HCT116 (cell line): ENCODE measurements around the gene SNAP47. TPM values are rescaled to one million over a fixed set of nuclear protein-coding genes. Genes with fewer than 3 reads are reported as not detected.

Experiments used
- ATAC-seq: fragments of 200-7000 bp; cut with Tn5 transposase; 2 replicates; pipeline ENCODE4 v1.9.1; 2020; ENCODE audit warnings: mild to moderate bottlenecking, moderate library complexity
- BruUV-seq: library from RNA; stranded (reverse); fragments of 400-500 nt; replicated peaks from 2 replicates; lab custom pipeline; 2021; lab: Mats Ljungman, UMichigan
- CTCF ChIA-PET: fragments of 300-600 bp; sonication (Branson Sonifier 250); formaldehyde crosslinking; loops from one replicate; lab custom pipeline; 2021; ENCODE audit warnings: antibody characterized with exemption; lab: Charles Lee
- POLR2A ChIA-PET: fragments of 300-600, 350-600 bp; sonication (Branson Sonifier 250); formaldehyde crosslinking; loops from one replicate; lab custom pipeline; 2021; ENCODE audit warnings: antibody characterized with exemption; lab: Charles Lee
- RAD21 ChIA-PET, 2 experiments: fragments of 300-600 bp; sonication (Branson Sonifier 250); formaldehyde crosslinking; loops; one replicate each; lab custom pipeline; 2023; ENCODE audit warnings: low total read pairs in 2 of 2; ENCODE audit not compliant: uncharacterized antibody in 2 of 2, unreplicated experiment in 2 of 2, low non-redundant PET in 1 of 2; lab: Charles Lee
- DNase-seq: peaks from one replicate; pipeline ENCODE4 v3.0.0-alpha.2; 2010; ENCODE audit warnings: low read depth, low spot score
- H2AFZ ChIP-seq: fragments of 200-600 bp; shearing (Covaris generic), sonication (generic); 2 replicates; pipeline ENCODE4 v1.6.1; 2017; ENCODE audit warnings: low read depth, mixed run types, mixed read lengths, antibody characterized with exemption, low read length; ENCODE audit not compliant: poor library complexity, severe bottlenecking
- H3K27ac ChIP-seq: 2 replicates; pipeline ENCODE4 v1.5.1; 2012; ENCODE audit warnings: low read depth, low read length
- H3K27me3 ChIP-seq: fragments of 200-600 bp; sonication (generic); 2 replicates; pipeline ENCODE4 v1.6.1; 2016; ENCODE audit warnings: mixed run types, low read length, mixed read lengths; ENCODE audit not compliant: insufficient read depth
- H3K36me3 ChIP-seq, 2 experiments: fragments of 200-500 bp in 1 of 2; fragments of 200-600 bp in 1 of 2; sonication (Bioruptor generic) in 1 of 2; sonication (generic) in 1 of 2; 2 replicates each; pipeline versions ENCODE4 v1.5.1 to v1.6.1; 2014 to 2016; ENCODE audit warnings: low read length in 2 of 2, inconsistent platforms in 1 of 2, mixed read lengths in 1 of 2, mixed run types in 1 of 2; ENCODE audit not compliant: insufficient read depth in 2 of 2, control insufficient read depth in 1 of 2
- H3K4me1 ChIP-seq, 2 experiments: fragments of 200-600 bp in 1 of 2; sonication (generic) in 1 of 2; 2 replicates each; pipeline versions ENCODE4 v1.5.1 to v1.6.1; 2012 to 2017; ENCODE audit warnings: low read length in 2 of 2, inconsistent platforms in 1 of 2, mild to moderate bottlenecking in 1 of 2, mixed read lengths in 1 of 2, mixed run types in 1 of 2, moderate library complexity in 1 of 2; ENCODE audit not compliant: insufficient read depth in 2 of 2, control insufficient read depth in 1 of 2
- H3K4me2 ChIP-seq: fragments of 200-600 bp; sonication (generic); 2 replicates; pipeline ENCODE4 v1.6.1; 2017; ENCODE audit warnings: mixed run types, low read length, mixed read lengths
- H3K4me3 ChIP-seq, 2 experiments: fragments of 200-600 bp in 1 of 2; sonication (generic) in 1 of 2; replicated peaks in 1 of 2; 2 replicates each; pipeline ENCODE4 v1.5.1; 2011 to 2016; ENCODE audit warnings: low read length in 2 of 2, control low read depth in 1 of 2, low read depth in 1 of 2, mild to moderate bottlenecking in 1 of 2, mixed read lengths in 1 of 2, mixed run types in 1 of 2
- H3K79me2 ChIP-seq: fragments of 200-600 bp; sonication (generic); 2 replicates; pipeline ENCODE4 v1.6.1; 2017; ENCODE audit warnings: mild to moderate bottlenecking, mixed run types, low read length, moderate library complexity, mixed read lengths; ENCODE audit not compliant: insufficient read depth
- H3K9ac ChIP-seq: fragments of 200-600 bp; sonication (generic); 2 replicates; pipeline ENCODE4 v1.6.1; 2016; ENCODE audit warnings: low read length, mixed read lengths
- H3K9me2 ChIP-seq: fragments of 200-600 bp; sonication (generic), shearing (Covaris generic); 2 replicates; pipeline ENCODE4 v1.6.1; 2017; ENCODE audit warnings: mixed run types, mild to moderate bottlenecking, moderate library complexity; ENCODE audit not compliant: insufficient read depth
- H3K9me3 ChIP-seq, 2 experiments: fragments of 200-500 bp in 1 of 2; fragments of 200-600 bp in 1 of 2; sonication (Bioruptor generic) in 1 of 2; sonication (generic) in 1 of 2; 2 replicates each; pipeline ENCODE4 v1.6.1; 2014 to 2017; ENCODE audit warnings: low read length in 2 of 2, mixed read lengths in 2 of 2, inconsistent platforms in 1 of 2, low read depth in 1 of 2, mild to moderate bottlenecking in 1 of 2, mixed run types in 1 of 2, moderate library complexity in 1 of 2; ENCODE audit not compliant: control insufficient read depth in 1 of 2, insufficient read depth in 1 of 2
- H4K20me1 ChIP-seq: fragments of 200-600 bp; sonication (generic), shearing (Covaris generic); 2 replicates; pipeline ENCODE4 v1.6.1; 2017; ENCODE audit warnings: mixed run types, mild to moderate bottlenecking, moderate library complexity; ENCODE audit not compliant: insufficient read depth
- ATF3 ChIP-seq: IDR thresholded peaks from 2 replicates; pipeline ENCODE4 v1.6.1; 2012
- CBX3 ChIP-seq: IDR thresholded peaks from 2 replicates; pipeline ENCODE4 v1.6.1; 2012; ENCODE audit warnings: low read depth
- CEBPB ChIP-seq: IDR thresholded peaks from 2 replicates; pipeline ENCODE4 v1.6.1; 2012; ENCODE audit warnings: low read depth
- CTCF ChIP-seq, 3 experiments: fragments of 200-600 bp in 1 of 3; sonication (generic) in 1 of 3; IDR thresholded peaks in 2 of 3; conservative IDR thresholded peaks in 1 of 3; 2 replicates each; pipeline ENCODE4 v1.5.1; 2012 to 2017; ENCODE audit warnings: low read depth in 2 of 3, low read length in 2 of 3, antibody characterized with exemption in 1 of 3, borderline replicate concordance in 1 of 3, control low read depth in 1 of 3, mild to moderate bottlenecking in 1 of 3, mixed read lengths in 1 of 3, mixed run types in 1 of 3, moderate library complexity in 1 of 3; ENCODE audit not compliant: insufficient read depth in 1 of 3
- EGR1 ChIP-seq: IDR thresholded peaks from 2 replicates; pipeline ENCODE4 v1.6.1; 2012; ENCODE audit warnings: low read depth
- ELF1 ChIP-seq: IDR thresholded peaks from 2 replicates; pipeline ENCODE4 v1.6.1; 2012; ENCODE audit warnings: low read depth, borderline replicate concordance
- EZH2 ChIP-seq: fragments of 200-600 bp; sonication (generic); IDR thresholded peaks from 2 replicates; pipeline ENCODE4 v1.6.1; 2017; ENCODE audit warnings: antibody characterized with exemption, mixed run types
- EZH2phosphoT487 ChIP-seq: fragments of 200-600 bp; IDR thresholded peaks from 2 replicates; pipeline ENCODE4 v1.6.1; 2018; ENCODE audit warnings: antibody characterized with exemption, borderline replicate concordance
- JUND ChIP-seq: IDR thresholded peaks from 2 replicates; pipeline ENCODE4 v1.6.1; 2012
- MAX ChIP-seq: IDR thresholded peaks from 2 replicates; pipeline ENCODE4 v1.6.1; 2012
- POLR2AphosphoS5 ChIP-seq: IDR thresholded peaks from 2 replicates; pipeline ENCODE4 v1.6.1; 2011; ENCODE audit warnings: mild to moderate bottlenecking, low read depth, low read length, moderate library complexity
- RAD21 ChIP-seq: IDR thresholded peaks from 2 replicates; pipeline ENCODE4 v1.6.1; 2012; ENCODE audit warnings: low read depth, mild to moderate bottlenecking
- REST ChIP-seq: IDR thresholded peaks from 2 replicates; pipeline ENCODE4 v1.6.1; 2012; ENCODE audit warnings: low read depth
- SIN3A ChIP-seq: IDR thresholded peaks from 2 replicates; pipeline ENCODE4 v1.6.1; 2012; ENCODE audit warnings: low read depth
- SP1 ChIP-seq: IDR thresholded peaks from 2 replicates; pipeline ENCODE4 v1.6.1; 2012; ENCODE audit warnings: low read depth
- YY1 ChIP-seq: IDR thresholded peaks from 2 replicates; pipeline ENCODE4 v1.6.1; 2011; ENCODE audit warnings: low read length, low read depth, moderate library complexity, mild to moderate bottlenecking; ENCODE audit not compliant: insufficient replicate concordance; ENCODE audit errors: extremely low read depth
- ZBTB33 ChIP-seq: IDR thresholded peaks from 2 replicates; pipeline ENCODE4 v1.6.1; 2011; ENCODE audit warnings: mild to moderate bottlenecking, low read length, moderate library complexity; ENCODE audit not compliant: insufficient replicate concordance; ENCODE audit errors: extremely low read depth
- ZFX ChIP-seq: fragments of 450-650 bp; IDR thresholded peaks from 2 replicates; pipeline ENCODE4 v1.6.1; 2017
- ZNF274 ChIP-seq: fragments of 200-500 bp; sonication (Bioruptor generic); IDR thresholded peaks from 2 replicates; pipeline ENCODE4 v1.6.1; 2014; ENCODE audit warnings: mild to moderate bottlenecking, low read depth, low read length, inconsistent platforms
- intact Hi-C: fragments of 100-400 bp; cut with micrococcal nuclease; formaldehyde crosslinking; loops from 2 replicates; pipeline ENCODE4 v1.10.0; 2022
- total RNA-seq: library from RNA; stranded (reverse); gene quantifications from one replicate; pipeline ENCODE4 v1.2.1, GENCODE V29; 2021; ENCODE audit not compliant: unreplicated experiment

SNAP47 gene
- total RNA-seq, 1 experiment from 2014 or later = 37.9 TPM

GRCh38 chr1:227725046-227725445, 10.2 kb upstream of the SNAP47 start:
- no peak for DNase-seq
- no peaks in the 10 kb centered on the region for H3K79me2 ChIP-seq
- intact Hi-C loops = loop anchor here (5.0 kb wide), 2 partner anchors 163 to 243 kb away; partner anchors contain the start of gene ZNF678
- no peaks in the 10 kb centered on the region for H4K20me1 ChIP-seq
- no peaks in the 10 kb centered on the region for H3K9me2 ChIP-seq
- BruUV-seq = no TSS peak
- no peak overlapping the region for H3K4me3 ChIP-seq
- CTCF ChIA-PET = no interaction called here
- no peak overlapping the region for H3K4me2 ChIP-seq
- H3K27me3 ChIP-seq = no peaks in the 10 kb centered on the region
- no peak for TF ChIP-seq CBX3
- TF ChIP-seq REST = no peak
- no peak for TF ChIP-seq ATF3
- TF ChIP-seq SIN3A = no peak
- no peak for TF ChIP-seq MAX
- no peak for TF ChIP-seq ZNF274
- TF ChIP-seq POLR2AphosphoS5 = no peak
- no peak for TF ChIP-seq ZBTB33
- no peak for TF ChIP-seq EZH2
- no peak for TF ChIP-seq ZFX
- TF ChIP-seq RAD21 = no peak
- no peak for TF ChIP-seq ELF1
- no peak for TF ChIP-seq CEBPB
- no peak for TF ChIP-seq CTCF (IDR thresholded peaks at IDR 0.05 in 2 of 3, conservative IDR thresholded peaks at IDR 0.05 in 1 of 3; ENCODE audit: borderline replicate concordance in 1 of 3, insufficient read depth in 1 of 3, low read depth in 2 of 3, low read length in 2 of 3)
- TF ChIP-seq EGR1 = no peak
- TF ChIP-seq YY1 = no peak
- TF ChIP-seq SP1 = no peak
- TF ChIP-seq JUND = no peak
- no peak for TF ChIP-seq EZH2phosphoT487
- TF ChIP-seq, all 23 proteins: peak for 0
- ChIA-PET RAD21 (no interaction called here), POLR2A (no interaction called here)
- Histone ChIP-seq H3K4me1 (peaks cover 8 to 26% of the 10 kb centered on the region in 2 experiments), H3K36me3 (no peaks in the 10 kb centered on the region), H3K9me3 (peaks cover 6 to 9% of the 10 kb centered on the region in 2 experiments; a peak in 2 of 4 replicates), H3K27ac (no peak overlapping the region), H3K9ac (no peak overlapping the region), H2AFZ (no peak overlapping the region)
- no peak for ATAC-seq
